Measurements from ENCODE around the gene USP35. TPM values are rescaled to one million over a fixed set of nuclear protein-coding genes. Genes with fewer than 3 reads are reported as not detected.

USP35 gene
- total and polyA plus RNA-seq, 4 donors, result 4.9 to 9.6 (median 5.6) TPM

DNA sequence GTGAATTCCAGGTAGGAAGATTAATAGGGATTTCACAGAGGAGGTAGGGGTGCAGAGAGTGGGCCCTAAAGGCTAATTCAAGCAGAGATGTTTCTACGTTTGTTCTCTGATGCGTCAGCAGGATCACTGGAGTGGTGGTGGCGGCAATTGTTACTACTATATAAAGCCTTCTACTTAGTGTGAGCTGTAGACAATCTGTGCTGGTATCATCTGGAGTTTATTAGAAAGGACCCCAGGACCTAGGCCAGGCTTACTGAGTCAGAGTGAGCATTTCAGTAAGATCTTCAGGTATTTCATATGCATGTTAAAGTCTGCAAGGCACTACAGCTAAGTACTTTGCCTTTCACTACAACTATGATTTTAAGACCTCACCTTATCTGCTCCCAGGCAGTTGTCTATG, 59.5 kb downstream of the USP35 start:
- Histone ChIP-seq H3K9me3 (ENCODE audit: control insufficient read depth in 4 of 4, insufficient read depth in 3 of 4, low read length in 3 of 4) (no peaks in the 10 kb centered on the region), H3K27ac (ENCODE audit: low read depth in 1 of 2, low read length in 1 of 2) (no peak overlapping the region), H3K27me3 (ENCODE audit: control insufficient read depth in 3 of 3, insufficient read depth in 3 of 3, low read length in 2 of 3) (no peaks in the 10 kb centered on the region), H3K4me3 (no peak overlapping the region), H3K4me1 (ENCODE audit: control insufficient read depth in 5 of 5, insufficient read depth in 5 of 5, low read length in 5 of 5) (peaks cover 0 to 16% (median 12%) of the 10 kb centered on the region in 5 donors), H3K9ac (ENCODE audit: insufficient read depth in 1 of 2, low read length in 2 of 2) (no peak overlapping the region), H3K36me3 (ENCODE audit: control insufficient read depth in 4 of 4, insufficient read depth in 4 of 4, low read length in 4 of 4) (peaks cover 0 to 14% (median 3%) of the 10 kb centered on the region in 4 donors)
- DNase-seq, result no peak
- WGBS, 2 donors, result 96 to 97% methylated on average over 3 of the region's 3 CpGs
- TF ChIP-seq, protein P1, sequence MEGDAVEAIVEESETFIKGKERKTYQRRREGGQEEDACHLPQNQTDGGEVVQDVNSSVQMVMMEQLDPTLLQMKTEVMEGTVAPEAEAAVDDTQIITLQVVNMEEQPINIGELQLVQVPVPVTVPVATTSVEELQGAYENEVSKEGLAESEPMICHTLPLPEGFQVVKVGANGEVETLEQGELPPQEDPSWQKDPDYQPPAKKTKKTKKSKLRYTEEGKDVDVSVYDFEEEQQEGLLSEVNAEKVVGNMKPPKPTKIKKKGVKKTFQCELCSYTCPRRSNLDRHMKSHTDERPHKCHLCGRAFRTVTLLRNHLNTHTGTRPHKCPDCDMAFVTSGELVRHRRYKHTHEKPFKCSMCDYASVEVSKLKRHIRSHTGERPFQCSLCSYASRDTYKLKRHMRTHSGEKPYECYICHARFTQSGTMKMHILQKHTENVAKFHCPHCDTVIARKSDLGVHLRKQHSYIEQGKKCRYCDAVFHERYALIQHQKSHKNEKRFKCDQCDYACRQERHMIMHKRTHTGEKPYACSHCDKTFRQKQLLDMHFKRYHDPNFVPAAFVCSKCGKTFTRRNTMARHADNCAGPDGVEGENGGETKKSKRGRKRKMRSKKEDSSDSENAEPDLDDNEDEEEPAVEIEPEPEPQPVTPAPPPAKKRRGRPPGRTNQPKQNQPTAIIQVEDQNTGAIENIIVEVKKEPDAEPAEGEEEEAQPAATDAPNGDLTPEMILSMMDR (IDR thresholded peaks at IDR 0.05; ENCODE audit: control extremely low read depth, extremely low read depth), result no peak
- ATAC-seq (ENCODE audit: insufficient read depth, low FRiP score), result no peak

DNA sequence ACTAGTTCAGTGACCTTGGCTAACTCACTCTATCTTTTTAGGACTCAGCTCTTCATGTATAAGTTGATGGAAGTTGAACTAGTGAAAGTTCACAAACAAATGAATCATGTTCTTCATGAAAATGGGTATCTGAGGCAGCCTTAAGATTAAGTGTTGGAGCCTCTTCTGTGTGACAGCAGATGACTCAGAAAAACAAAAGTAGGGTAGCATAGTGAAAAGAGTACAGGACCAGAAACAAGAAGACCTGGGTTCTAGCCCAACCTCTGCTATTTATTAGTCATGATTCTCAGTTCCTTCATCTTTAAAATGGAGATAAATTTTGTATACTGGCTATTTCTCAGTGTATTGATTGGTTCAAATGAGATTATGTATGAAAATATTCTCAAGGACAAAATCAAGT, 60.2 kb downstream of the USP35 start:
- Histone ChIP-seq H3K27ac (ENCODE audit: low read depth in 1 of 2, low read length in 1 of 2) (no peak overlapping the region), H3K36me3 (ENCODE audit: control insufficient read depth in 4 of 4, insufficient read depth in 4 of 4, low read length in 4 of 4) (peaks cover 0 to 14% (median 4%) of the 10 kb centered on the region in 4 donors), H3K4me1 (ENCODE audit: control insufficient read depth in 5 of 5, insufficient read depth in 5 of 5, low read length in 5 of 5) (peaks cover 0 to 16% (median 12%) of the 10 kb centered on the region in 5 donors), H3K9me3 (ENCODE audit: control insufficient read depth in 4 of 4, insufficient read depth in 3 of 4, low read length in 3 of 4) (no peaks in the 10 kb centered on the region), H3K27me3 (ENCODE audit: control insufficient read depth in 3 of 3, insufficient read depth in 3 of 3, low read length in 2 of 3) (no peaks in the 10 kb centered on the region), H3K9ac (ENCODE audit: insufficient read depth in 1 of 2, low read length in 2 of 2) (no peak overlapping the region), H3K4me3 (no peak overlapping the region)
- TF ChIP-seq, protein P1 (IDR thresholded peaks at IDR 0.05; ENCODE audit: control extremely low read depth, extremely low read depth), result no peak
- DNase-seq (no peak), ATAC-seq (ENCODE audit: insufficient read depth, low FRiP score) (no peak)

DNA sequence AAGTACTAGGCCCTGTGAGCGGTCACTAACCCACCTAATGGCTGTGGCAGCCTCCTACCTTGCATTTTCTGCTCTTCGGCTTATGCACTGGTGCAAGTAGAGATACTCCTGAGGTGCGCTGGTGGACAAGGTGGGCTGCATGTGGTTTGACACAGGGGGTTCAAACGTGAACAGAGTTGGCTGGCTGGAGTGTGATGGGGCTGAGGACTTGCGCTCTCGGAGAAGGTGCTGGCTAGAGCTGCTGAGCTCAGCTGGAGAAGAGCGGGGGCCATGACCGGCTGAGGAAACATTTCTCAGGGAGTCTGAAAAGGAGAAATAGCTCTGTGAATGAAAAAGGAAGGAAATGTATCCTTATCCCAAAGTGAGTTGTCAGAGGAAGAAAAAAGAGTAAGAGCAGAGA, 61.4 kb downstream of the USP35 start:
- peaks cover 0 to 18% (median 12%) of the 10 kb centered on the region in 5 donors for H3K4me1 ChIP-seq (ENCODE audit: control insufficient read depth in 5 of 5, insufficient read depth in 5 of 5, low read length in 5 of 5)
- ATAC-seq (ENCODE audit: insufficient read depth, low FRiP score), result no peak
- no peak overlapping the region for H3K27ac ChIP-seq (ENCODE audit: low read depth in 1 of 2, low read length in 1 of 2)
- H3K36me3 ChIP-seq (ENCODE audit: control insufficient read depth in 4 of 4, insufficient read depth in 4 of 4, low read length in 4 of 4), result peaks cover 0 to 14% (median 4%) of the 10 kb centered on the region in 4 donors
- 95% methylated on average over 8 of the region's 8 CpGs for WGBS, 2 donors
- H3K9ac ChIP-seq (ENCODE audit: insufficient read depth in 1 of 2, low read length in 2 of 2), result no peak overlapping the region
- no peak overlapping the region for H3K4me3 ChIP-seq
- H3K27me3 ChIP-seq (ENCODE audit: control insufficient read depth in 3 of 3, insufficient read depth in 3 of 3, low read length in 2 of 3), result no peaks in the 10 kb centered on the region
- DNase-seq, result no peak
- TF ChIP-seq, protein P1 (IDR thresholded peaks at IDR 0.05; ENCODE audit: control extremely low read depth, extremely low read depth), result no peak
- H3K9me3 ChIP-seq (ENCODE audit: control insufficient read depth in 4 of 4, insufficient read depth in 3 of 4, low read length in 3 of 4), result no peaks in the 10 kb centered on the region

All from lung (tissue), 12 donors.